Retina (tissue), 1 donor: ENCODE measurements around the gene MAN2C1.
"Not testable (repeated sequence)": the region's sequence is repeated elsewhere in the genome, so short reads cannot be mapped to it uniquely, and the experiment has no call there.

Source experiments
- DNase-seq: peaks from one replicate; pipeline ENCODE4 v3.0.0-alpha.2; 2016

The MAN2C1 gene

DNA sequence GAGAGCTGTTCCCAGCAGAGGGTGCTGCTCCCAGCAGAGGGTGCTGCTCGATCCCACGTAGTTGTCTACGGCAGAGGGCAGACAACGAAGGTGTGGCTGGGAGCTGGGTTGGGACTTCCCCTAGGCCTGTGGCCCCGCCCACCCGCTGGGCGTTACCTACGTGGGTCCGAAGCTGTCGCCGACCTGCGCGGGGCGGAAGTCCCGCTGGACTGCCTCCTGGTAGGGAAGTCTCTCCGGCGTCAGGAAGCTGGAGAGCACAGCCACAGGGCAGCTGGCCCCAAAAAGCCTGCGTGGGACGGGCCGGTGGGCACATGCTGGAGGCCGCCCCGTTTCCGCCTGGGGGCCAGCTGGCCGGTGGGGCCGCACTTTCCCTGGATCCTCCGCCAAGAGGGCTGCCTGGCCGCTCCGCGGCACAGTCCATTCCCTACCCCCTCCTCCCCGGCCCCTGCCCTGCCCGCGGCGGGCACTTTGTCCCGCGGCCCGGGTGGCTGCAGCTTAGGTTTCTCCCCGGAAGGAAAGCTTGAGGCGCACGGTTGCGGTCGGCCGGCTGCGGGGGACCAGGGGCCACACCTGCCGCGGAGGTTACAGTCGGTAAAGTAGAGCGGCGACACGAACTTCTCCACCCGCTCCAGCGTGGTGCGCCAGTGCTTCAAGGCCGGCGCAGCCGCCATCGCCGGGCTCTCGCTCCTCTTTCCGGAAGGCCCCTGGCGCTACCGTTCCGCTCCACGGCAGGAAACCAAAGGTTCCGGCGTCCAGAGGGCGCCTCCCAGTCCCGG, at the start of gene MAN2C1:
Gene MAN2C1, minus strand, starts transcription at position 695 of the 776 bp plus-strand sequence. Its CDS starts 24 bp downstream, at position 671.
- DNase-seq, result peak; percentile 95

DNA sequence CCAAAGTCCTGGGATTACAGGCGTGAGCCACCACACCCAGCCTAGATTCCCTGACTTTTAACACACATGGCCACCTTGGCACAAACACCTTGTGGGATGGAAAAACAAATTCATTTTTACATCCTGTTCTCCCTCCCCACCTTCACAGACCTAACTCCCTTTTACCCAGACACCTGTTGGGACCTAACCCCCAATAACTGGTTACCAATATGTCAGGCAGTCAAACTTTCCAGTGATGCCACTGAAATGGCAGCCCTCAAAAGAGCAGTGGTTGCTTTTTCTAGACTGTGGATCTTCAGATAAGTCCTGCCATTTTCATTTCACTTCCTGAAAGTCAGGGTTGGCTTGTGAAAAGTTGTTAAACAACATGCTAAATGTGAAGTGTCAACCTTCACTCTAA, 48.2 kb upstream of the MAN2C1 start:
- DNase-seq, result no peak

GRCh38 chr15:75410196-75410595, 41.8 kb upstream of the MAN2C1 start:
- DNase-seq, result no peak

- no peak for DNase-seq
Measured at GRCh38 chr15:75407083-75407482, 38.7 kb upstream of the MAN2C1 start.

- DNase-seq, result no peak
Measured at GRCh38 chr15:75403892-75404291, 35.5 kb upstream of the MAN2C1 start.

- no peak for DNase-seq
Measured at GRCh38 chr15:75397494-75397893, 29.1 kb upstream of the MAN2C1 start.

DNA sequence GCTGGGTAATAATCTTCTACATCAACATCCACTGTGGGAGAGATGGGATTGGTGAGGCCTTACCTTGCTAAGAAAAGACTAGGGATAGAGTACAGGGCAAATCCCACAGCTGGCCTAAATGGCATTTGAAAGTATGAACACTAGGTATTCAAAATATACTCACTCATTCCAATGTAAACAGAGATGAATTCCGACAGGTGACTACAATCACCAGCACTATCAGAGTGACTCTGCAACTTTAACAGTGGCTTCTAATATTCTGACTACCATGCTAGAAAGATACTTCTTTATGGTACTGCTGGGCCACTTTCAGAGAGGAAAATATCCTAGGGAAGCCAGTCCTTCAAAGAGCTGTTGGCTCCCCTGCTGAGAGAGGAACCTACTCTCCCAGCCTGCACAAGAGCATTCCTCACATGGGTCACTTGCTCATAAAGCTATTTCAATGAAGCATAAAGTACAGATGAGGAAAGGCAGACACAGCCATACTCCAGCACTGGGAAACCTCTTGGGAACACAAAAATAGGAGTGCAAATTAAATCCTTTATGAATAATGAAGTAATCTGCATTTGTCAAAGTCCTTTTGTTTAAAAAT, 21.5 kb upstream of the MAN2C1 start:
- DNase-seq, result peak; percentile 69

DNA sequence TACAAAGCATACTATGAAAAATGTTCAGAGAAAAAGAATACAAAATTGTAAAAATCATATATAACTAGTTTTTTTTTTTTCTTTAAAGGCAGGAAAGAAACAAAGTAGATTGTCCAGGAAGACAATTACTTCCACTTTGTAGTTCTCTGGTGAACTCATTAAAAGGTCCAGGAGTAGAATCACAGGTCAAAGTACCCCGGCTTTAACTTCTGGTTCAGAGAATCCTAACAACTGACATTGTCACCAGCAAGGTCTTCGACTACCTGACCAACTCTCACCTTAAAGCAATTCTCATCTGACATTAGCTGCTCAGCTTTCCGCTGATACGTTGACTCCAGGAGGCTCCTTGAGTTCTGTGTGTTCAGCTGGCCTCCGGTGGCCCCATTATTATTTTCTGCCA, 15.6 kb upstream of the MAN2C1 start:
- not testable (repeated sequence) for DNase-seq

- no peak for DNase-seq
Measured at GRCh38 chr15:75380773-75381172, 12.4 kb upstream of the MAN2C1 start.

- no peak for DNase-seq
Measured at GRCh38 chr15:75371901-75372688, 3.7 kb upstream of the MAN2C1 start.

DNA sequence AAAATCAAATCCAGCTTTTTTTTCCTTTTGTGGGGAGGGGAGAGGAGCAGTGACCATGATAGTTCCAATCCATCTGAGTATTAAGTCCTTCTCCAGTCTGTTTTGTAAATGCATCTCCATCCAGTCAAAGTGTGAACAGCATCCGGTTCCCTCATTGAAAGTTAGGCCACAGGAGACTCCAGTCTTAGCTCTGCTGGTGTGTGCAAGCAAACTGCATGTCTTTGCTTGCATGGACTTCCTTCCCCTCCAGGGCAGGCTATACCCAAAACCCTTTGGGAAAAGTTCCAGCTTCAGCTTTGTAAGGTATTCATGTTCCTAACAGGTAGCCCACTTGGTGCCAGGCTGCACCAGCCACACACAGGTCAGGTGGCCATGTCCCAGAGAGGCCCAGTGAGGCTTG, 3.1 kb upstream of the MAN2C1 start:
- DNase-seq, result no peak

DNA sequence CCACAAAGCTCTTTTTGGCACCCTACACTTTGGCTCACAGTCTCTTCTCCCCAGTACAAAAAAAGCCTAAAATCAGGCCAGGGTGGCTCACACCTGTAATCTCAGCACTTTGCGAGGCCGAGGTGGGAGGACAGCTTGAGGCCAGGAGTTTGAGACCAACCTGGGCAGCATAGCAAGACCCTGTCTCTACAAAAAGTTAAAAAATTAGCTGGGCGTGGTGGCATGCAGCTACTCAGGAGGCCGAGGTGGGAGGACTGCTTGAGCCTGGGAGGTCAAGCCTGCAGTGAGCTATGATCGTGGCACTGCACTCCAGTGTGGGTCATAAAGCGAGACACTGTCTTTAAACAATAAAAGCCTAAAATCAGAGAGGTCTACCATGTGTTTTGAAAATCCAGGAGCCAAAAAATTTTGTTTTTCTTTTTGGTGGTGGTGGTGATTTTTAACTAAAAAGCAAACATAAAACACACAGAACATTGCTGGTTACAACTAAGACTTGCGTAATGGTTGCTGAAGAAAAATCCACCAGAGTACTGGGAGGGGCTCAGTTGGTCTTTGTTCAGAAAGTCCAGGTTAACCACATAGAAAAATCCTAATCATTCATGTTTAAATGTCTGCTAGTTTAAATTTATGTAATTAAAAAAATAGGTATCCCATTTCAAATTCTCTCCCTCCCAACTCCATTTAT, 1.6 kb upstream of the MAN2C1 start:
- no peak for DNase-seq

- DNase-seq, result no peak
Measured at GRCh38 chr15:75368689-75369239, 357 bp upstream of the MAN2C1 start.

- DNase-seq, result no peak
Measured at GRCh38 chr15:75367406-75367912, 948 bp downstream of the MAN2C1 start.

GRCh38 chr15:75367006-75367405, 1.4 kb downstream of the MAN2C1 start:
- no peak for DNase-seq

DNA sequence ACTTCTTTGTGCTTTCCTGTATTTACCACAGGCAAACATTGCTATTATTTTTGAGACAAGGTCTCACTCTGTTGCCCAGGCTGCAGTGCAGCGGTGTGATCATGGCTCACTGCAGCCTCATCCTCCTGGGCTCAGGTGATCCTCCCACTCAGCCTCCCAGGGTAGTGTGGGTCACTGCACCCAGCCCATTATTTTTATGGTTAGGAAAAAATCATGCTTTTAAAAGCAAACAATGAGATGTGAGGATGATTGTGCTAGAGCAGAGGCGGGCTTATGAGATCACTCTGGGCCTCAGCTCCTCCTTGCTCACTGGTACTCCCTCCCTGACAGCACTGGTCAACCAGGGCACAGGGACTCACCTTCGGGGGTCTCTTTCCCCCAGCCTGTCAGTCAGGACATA, 2.2 kb downstream of the MAN2C1 start:
- no peak for DNase-seq

GRCh38 chr15:75364881-75365280, 3.5 kb downstream of the MAN2C1 start:
- DNase-seq, result no peak

GRCh38 chr15:75363786-75364185, 4.6 kb downstream of the MAN2C1 start:
- DNase-seq, result no peak

- DNase-seq, result no peak
Measured at GRCh38 chr15:75362642-75363249, 5.7 kb downstream of the MAN2C1 start.

GRCh38 chr15:75361989-75362641, 6.3 kb downstream of the MAN2C1 start:
- DNase-seq, result no peak

GRCh38 chr15:75361361-75361988, 6.9 kb downstream of the MAN2C1 start:
- no peak for DNase-seq
